Stimulated activated CD8-positive, alpha-beta memory T cell treated with anti-CD3 and anti-CD28 coated beads, Interleukin-4, amount 100 ng/mL, for 1 hour (primary cell): ENCODE results near the gene POLL.
"Not testable (repeated sequence)": the region's sequence is repeated elsewhere in the genome, so short reads cannot be mapped to it uniquely, and the experiment has no call there.

Experiments used
- DNase-seq, 2 donors: peaks; one replicate each; pipeline ENCODE4 v3.0.0-alpha.2; 2020; ENCODE audit warnings: low read depth in 2 of 2, low spot score in 1 of 2

POLL gene

DNA sequence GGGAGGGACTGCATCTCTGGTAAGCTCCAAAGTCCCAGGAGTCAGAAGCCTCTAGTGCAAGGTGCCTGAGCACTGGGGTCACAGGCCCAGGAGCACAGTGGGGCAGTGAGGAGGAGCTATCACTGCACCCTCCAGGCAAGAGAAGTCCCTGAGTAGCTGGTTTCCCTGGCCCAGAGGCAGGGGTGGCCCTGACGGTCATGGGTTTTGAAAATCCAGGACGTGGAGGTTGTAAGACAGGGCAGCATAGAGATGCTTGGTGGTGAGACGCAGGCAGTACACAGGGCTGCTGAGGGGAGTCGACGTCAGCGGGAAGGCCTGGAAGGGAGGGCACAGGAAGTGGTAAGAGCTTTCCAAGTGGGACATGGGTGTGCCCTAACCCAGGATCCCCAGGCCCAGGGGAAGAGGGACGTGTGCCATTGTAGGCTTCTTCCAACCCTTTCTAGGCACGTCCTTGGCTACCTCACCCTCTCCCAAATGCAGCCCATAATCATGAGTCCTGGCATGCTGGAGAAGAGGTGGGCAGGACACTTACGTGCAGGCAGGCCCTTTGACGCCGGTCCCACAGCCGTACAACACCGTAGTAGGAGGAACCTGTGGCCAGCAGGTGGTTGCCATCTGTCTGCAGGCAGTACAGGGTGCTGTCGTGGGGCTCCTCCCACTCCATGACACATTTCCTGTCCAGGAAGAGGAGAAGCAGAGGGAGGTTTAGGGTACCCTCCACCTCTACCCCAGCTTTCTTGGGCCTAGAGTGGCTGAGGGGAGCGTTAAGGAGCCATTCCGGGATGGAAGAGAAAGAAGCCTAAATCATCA is 23.2 kb upstream of the POLL start:
- DNase-seq: no peak

DNA sequence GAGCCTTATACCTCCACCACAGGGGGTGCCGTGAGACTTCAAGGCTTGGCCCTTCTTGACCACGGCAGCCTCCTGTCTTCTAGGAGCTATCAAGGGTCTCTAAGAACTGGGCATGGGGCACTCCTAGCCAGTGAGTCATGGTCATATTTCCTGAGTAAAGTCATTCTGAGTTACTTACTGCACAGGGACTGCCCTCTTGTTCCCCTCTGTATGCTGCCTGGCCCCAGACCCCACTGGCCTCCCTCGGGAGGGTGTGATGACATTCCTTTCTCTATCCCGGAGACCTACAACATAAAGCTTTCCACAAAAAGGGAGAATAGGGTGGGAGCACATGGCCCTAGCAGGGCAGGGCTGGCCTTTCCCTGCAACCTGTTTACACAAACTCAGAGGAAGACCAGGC is 21.4 kb upstream of the POLL start:
- DNase-seq: no peak

DNA sequence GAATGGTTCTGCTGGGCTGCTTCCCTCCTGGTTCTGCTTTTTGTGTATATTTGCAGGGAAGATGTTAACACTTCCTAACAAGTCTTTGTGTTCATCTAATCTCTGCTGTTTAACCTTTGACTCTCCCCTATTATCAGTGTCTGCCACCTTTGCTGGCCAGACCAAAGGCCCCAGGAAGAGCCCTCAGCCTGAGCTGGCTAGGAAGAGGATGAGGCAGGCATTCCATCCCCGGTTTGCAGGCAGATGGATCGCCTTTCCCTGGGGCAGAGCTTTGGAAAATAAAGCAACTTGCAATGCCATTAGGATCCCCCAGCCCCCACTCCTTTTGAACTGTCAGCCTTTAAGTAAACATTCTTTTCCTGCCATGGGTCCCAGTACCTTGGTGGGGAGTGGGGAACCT is 19.1 kb upstream of the POLL start:
- no peak for DNase-seq

DNA sequence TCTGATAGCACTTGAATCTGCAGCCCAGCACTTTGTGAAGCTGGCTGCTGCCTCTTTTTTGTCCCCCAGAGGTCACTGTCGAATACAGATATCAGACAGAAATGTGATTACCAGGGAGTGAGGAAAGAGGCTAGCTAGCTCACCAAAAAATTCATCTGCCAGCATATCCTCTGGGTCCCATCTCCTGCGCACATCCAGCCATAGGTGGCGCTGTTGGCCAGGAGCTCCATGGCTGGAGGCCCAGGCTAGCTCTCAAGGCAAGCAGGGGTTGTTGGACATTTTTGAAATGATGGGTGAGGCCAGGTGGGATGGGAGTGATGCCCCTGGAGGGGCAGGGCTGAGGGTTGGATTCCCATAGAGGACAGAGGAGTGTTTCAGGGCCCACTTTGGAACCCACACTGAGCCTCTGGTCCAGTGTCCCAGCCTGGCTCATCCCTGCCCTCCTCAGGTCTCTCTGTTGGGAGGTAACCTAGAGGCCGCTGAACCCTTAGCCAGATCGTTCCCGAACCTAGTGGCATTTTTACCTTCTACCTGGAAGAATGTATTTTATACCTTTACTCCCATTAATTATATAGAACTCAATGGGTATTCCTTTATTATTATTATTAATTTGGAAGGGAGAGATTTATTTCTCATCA is 14.8 kb upstream of the POLL start:
- peak in 1 of 2 donors; percentile 18 for DNase-seq

DNA sequence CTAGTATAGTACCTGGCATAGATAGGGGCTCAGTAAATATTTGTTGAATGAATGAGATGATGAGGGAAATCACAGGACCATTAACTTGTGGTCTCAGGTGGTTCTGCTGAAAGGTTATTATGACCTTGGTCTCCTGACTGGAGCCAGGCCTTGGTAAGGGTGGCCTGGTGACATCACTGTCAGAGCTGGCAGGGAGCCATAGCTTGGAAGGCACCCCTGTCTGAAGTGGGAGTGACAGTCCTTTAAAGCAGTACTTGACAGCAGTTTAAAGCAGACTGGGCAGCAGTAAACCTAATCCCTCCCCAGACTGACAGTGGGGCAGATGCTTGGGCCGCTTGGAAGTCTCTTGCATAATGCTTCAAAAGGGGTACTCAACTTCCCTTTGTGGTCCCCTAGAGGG is 13.5 kb upstream of the POLL start:
- DNase-seq: no peak

DNA sequence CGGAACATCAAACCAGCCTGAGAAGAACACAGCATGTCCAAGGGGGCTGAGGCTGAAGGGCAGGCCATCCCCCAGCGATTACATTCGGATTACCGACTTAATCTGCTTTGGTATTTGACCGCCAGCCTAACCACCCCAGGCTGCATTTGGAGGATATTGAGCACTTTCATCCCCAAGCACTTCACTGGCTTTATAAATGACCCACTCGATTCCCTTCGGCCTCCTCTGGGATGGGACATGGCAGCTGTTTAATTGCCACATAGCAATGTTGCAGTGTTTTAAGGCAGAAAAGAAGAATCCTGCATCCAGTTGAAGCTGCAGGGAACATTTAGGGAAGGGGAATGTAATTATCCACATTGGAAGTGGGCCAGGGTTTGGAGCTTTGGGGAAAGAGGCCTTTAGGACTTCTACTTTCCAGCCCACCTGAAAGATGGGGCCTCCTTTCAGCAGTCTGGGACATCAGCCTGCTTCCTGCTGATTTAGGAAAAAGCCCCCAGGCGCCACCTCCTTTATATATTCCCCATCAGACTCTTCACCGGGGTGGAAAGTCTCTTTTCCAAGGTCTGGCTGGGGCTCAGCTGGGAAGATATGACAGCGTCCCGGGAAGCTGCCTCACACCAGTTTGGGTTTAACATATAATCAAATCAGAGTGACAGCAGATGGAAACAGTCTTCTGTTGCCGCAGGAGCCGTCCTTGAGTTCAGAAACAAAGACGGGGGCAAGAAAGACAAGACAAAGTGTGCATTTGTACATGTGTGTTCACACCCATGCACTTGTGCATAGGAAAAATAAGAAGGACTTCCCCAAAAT is 9.2 kb upstream of the POLL start:
- no peak for DNase-seq

DNA sequence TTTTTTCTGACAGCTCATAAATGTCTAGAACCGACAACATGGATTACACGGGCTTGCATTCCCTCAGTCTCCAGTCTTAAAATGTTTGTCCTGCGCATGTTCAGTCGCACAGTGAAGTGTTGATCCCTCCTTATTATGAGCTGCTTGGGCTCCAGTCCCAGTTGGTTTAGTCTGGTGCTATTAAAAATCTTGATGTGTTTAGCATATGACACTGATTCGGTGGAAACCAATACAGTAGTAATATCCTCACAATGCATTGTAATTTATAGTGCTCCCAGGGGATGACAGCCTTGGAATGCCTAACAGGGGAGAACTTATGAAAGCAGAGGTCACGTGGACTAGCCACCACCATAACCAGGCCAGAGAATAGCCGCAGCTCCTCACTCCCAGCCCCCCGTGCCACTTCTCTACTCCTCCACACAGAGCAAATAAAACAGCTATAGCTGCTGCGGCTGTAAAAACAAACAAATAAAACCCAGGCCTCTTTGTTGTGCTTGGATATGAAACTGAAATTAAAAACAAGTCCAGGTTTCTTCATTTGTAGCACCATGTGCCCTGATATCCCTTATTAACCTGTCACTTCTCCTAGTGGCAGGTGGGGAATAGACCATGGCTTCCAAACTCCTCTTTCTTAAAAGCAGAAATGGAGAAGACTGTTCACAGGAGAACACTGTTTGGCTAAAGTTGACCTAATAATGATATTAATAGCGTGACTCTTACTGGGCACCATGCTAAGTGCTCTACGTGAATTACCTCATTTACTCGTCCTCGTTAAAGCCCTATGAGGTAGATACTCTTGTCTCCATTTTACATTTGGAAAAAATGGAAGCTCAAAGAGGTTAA is 7.8 kb upstream of the POLL start:
- no peak for DNase-seq

DNA sequence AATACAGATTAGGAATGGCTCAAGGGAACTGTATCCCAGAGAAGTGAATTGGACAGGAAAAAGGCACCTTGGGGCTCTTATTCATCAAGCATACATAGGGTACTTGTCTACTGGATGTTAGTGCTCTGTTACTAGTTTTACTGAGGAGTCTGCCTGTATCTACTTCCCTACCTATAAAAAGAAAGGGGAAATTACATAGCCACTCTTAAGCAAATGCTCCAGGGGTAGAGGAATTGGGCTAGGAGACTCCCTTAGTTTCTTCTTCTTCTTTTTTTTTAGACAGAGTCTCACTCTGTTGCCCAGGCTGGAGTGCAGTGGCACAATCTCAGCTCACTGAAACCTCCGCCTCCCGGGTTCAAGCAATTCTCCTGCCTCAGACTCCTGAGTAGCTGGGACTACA is 5.3 kb upstream of the POLL start:
- DNase-seq: not testable (repeated sequence)

DNA sequence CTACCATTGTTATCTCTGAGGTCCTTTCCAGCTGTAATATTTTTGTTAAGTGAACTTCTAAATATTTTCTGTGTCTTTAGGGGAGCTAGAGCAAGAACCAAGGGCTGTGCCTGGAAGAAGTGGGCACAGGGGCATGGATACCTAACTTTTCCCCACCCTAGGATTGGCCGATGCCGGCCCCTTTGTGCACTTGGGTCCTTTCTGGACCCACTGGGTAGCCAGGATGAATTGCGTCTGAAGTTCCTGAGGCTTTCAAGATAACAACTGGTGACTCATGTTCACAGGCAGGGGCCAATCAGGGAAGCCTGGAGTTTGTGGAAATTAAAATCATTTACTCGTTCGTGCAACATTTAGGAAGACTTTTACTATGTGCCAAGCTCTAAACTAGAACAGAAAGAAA is 822 bp upstream of the POLL start:
- DNase-seq: no peak

DNA sequence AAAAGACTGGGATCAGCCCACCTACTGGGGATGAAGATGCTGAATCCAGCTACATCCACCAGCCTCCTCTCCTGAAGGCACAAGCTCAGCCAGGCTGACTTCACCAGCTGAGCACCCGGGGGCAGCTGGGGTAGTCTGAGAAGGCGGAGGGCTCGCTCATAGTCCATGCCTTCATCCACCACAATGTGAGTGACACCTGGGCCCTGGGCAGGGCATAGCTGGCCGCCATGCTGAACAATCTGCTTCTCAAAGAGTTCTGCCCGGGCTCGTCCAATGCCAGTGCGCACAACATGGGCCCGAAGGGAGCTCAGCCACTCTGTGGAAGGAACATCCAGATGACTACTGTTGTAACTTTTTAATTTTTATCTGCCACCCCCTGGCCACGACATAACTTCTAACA is 2.2 kb downstream of the POLL start:
- no peak for DNase-seq

DNA sequence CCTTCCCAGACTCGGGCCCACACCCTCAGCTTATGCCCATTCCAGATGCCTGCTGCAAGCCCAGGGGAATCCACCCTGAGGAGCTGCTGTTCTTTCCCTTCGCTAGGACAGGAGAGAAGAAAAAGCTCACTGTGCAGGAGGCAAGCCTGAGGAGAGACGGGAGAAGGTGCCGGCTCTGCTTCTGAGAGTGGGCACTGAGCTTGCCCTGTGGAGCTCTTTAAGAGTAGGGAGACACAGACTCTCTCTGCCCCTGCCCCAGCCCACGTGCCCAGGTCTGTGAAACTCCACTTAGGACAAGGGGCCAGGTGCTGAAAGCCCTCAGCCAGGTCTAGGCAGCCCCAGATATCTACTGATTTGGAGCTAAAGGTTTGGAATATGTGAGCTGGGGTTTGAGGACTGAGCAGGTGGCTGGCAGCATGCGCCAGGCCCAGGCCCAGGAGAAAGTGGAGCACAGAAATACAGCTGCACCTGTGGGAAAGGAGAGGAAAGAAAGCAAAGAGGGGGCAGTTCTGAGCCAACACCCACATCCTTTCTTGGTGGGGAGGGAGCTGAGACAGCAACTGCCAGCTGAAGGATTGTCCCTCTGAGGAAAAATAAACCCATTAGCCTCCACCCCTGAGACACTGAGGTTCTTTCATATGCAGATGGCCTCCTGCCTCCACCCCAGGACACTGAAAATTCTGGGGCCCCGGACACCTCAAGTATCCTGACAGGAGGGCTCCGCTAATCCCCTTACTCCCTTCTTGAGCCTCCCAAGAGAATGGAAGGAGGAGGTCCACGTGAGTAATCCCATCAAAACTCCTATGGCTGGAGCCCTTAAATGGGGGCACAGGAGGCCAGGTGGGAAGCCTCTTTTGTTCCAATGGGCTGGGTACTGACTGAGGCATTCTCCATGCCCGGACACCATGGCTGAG is 7.3 kb downstream of the POLL start:
- DNase-seq: no peak

DNA sequence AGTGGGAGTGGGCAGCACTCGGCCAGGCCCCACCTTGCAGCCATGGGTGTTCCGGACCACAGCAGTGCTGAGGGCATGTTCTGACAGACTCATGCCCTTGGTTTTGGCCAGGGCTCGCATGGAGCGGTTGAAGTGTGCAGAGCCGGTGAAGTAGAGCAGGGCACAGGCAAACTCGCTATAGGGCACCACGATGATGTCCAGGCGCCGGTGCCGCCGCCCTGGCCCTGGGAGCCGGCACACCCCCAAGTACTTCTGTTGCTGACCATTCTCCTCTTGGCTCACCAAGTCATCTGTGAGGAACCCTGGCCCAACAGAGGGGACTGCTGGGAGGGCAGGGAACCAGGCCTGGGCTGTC is 8.6 kb downstream of the POLL start:
- no peak for DNase-seq

DNA sequence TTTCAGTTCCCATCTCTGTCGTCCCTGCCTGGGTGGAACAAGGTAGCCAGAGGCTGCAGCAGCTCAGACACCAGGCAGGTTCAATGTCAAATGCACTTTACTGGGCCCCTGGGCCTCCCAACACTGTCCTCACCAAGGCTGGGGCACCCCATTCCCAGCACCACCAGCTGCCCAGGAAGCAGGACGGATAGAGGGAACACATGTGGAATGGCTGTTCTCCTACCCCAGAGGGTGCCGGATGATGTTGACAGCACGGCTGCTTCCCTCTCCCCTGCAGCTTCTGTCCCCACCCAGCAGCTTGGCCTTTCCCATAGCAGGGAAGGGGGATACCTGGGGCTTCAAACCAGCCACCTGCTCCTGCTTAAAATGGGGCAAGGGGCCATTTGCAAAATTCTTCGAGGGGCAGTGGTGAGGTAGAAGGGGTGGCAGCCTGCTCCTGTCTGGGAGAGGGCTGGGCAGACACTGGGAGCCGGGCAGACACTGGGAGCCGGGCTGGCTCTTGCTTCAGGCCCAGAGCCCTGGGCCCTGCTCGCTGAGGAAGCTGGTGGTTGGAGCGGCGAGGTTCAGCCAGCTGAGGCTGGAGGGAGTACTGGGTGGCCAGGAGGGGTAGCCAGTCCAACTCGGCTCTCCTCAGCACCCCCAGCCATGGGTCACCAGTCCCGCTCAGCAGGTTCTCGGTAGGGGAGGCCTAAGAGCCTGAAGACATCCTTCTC is 9.1 kb downstream of the POLL start:
- no peak for DNase-seq

DNA sequence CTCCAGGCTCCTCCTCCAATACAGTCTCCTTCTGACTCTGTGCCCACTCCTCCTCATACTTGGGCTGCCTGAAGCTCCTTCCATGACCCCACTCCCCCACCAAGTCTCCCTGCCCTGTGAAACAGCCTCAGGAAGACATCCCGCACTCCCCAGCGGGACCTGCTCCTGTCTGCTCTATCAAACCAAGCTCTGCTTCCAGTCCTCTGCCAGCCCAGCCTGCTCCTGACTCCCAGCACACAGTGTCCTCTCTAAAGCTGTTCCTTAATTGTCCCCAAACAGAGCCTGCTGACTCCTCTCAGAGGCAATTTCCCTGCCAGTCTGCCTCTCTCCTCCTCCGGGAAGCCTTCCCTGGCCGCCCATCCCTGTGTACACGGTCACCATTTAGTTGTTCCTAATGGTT is 9.9 kb downstream of the POLL start:
- DNase-seq: no peak

DNA sequence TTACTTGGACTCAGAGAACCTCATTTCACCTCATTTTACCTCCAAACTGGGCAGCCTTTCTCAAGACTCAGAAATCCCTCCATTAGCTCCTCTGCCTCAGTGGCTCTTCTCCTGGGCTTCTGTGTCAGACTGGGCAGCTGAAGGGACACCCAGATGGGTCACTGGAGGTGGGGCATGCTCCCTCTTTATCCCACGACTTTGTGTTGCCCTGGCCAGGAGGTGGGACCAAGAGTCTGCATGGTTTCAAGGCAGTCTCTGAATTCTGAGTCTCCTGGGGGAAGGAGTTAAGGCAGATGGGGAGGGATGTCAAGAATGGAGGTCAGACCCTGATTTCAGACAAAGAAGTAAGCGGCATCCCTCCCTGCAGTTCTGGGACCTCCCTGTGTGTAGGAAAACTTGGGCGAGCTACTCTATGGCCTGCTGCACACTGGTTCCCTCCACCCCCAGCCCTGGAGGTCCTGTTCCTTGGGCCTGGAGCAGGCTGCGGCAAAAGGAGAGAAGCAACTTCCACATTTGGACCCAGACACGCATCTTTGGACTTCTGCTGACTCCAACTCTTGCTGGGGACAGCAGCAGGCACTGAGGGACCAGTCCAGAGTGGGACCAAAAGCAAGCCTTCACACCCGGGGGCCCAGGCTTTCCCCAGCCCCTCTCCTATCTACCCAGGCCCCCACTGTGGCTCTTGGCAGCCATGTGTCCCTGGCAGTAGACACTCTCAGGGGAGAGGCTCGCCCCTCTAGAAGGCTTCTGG is 10.8 kb downstream of the POLL start:
- DNase-seq: no peak

DNA sequence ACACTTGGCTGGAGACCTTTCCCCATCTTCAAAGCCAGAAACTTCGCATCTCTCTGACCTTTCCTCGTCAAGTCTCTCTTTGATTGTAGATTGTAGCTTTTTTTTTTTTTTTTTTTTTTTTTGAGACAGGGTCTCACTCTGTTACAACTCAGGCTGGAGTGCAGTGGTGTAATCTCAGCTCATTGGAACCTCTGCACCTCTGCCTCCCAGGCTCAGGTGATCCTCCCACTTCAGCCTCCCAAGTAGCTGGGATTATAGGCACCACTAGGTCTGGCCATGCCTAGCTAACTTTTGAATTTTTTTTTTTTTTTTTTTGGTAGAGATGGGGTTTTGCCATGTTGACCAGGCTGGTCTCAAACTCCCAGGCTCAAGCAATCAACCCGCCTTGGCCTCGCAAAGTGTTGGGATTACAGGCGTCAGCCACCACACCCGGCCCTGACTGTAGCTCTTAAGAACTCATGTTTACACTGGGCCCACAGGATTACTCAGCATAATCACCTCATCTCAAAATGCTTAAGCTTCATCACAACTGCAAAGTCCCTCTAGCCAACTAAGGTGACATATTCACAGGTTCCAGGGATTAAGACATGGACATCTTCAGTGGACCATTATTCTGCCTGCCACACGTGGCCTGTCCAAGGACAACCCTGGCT is 11.7 kb downstream of the POLL start:
- no peak for DNase-seq

DNA sequence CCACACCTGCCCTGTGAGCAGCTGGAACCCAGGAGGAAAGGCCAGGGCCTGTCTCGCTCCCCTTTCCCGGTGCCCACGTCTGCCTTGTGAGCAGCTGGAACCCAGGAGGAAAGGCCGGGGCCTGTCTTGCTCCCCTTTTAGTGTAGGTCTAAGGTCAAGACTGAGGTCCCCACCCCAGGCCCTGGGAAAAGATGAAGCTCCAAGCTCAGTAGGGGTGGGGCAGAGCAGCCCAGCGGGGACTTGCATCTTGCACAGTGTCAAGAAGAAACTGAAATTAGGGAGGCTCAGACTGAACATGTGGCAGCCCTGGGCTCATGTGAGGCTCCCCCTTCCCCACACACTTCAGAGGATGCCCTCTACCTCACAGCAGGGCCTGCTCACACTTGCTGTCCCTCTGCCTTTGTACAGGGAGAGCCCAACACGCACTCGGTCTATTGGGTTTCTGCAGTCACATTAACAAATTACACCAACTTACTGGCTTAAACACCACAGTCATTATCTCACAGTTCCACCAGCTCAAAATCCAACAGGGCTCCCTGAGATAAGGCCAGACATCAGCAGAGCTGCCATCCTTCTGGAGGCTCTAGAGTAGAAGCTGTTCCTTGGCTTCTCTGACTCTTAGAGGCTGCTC is 12.4 kb downstream of the POLL start:
- no peak for DNase-seq

DNA sequence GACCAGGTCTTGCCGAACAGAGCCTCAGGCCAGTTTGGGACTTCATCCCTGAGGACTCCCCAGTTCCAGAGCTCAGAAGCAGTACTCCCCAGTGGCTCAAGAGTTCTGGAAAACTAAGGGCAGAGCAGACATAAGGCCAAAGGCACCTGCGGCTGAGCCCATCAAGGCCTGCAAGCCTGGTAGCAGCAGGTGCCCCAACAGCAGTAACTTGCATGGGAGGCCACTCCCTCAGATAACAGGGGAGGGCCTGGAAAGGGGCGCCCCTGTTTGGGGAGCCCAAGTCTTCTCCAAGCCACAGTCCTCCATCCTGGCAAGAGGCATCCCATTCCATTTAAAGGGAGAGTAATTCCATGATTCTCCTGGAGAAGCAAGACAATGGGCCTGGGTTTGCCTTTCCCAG is 13.0 kb downstream of the POLL start:
- DNase-seq: no peak
